Erythroblast (primary cell): Measurements from ENCODE around the gene CD93.

Source experiments
- DNase-seq, 2 experiments: peaks; one replicate each; lab custom pipeline; 2025; lab: John Stamatoyannopoulos, UW
- GATA1 ChIP-seq: IDR thresholded peaks from 2 replicates; pipeline ENCODE4 v1.6.1; 2011; ENCODE audit warnings: low read depth, mild to moderate bottlenecking, control low read depth, low read length, moderate library complexity
- POLR2A ChIP-seq: IDR thresholded peaks from 2 replicates; pipeline ENCODE4 v1.6.1; 2011; ENCODE audit warnings: mild to moderate bottlenecking, low read length

Gene CD93

GRCh38 chr20:23032056-23032749 lies 53.9 kb downstream of the CD93 start:
- no peak for DNase-seq
- TF ChIP-seq GATA1 (no peak), POLR2A (no peak)

DNA sequence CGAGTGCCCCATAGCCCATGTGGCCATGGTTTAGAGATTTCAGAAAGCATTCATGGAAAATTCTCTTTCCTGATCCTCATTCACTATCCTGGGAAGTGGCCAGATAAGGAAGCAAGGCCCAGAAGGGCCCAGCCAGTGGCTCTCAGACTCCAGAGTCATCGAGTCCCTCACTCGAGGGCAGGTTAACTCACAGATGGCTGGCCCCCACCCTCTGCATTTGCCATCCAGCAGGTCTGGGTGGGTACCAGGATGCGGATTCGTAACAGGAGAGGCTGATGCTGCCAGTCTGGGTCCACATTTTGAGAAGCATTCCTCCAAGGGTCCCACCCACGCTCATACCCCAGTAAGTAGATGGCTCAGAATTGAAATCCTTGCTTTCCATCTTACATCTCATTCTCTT lies 54.8 kb downstream of the CD93 start:
- no peak for TF ChIP-seq POLR2A
- TF ChIP-seq GATA1: no peak
- DNase-seq: no peak
